IMR-90 (cell line): Measurements from ENCODE around the gene RUNX1. TPM values are rescaled to one million over a fixed set of nuclear protein-coding genes. Genes with fewer than 3 reads are reported as not detected.

Source experiments
- ATAC-seq: fragments of 200-7000 bp; cut with Tn5 transposase; 2 replicates; pipeline ENCODE4 v1.9.1; 2020; ENCODE audit warnings: low read depth, mild to moderate bottlenecking, moderate library complexity
- BruUV-seq: library from RNA; stranded (reverse); fragments of 400-500 nt; replicated peaks from 2 replicates; lab custom pipeline; 2021; lab: Mats Ljungman, UMichigan
- CTCF ChIA-PET: fragments of 300-600 bp; formaldehyde crosslinking; extraction: SDS; loops from one replicate; lab custom pipeline; 2021; ENCODE audit warnings: antibody characterized with exemption; lab: Yijun Ruan, JAX
- POLR2A ChIA-PET: fragments of 300-600 bp; sonication (Branson Sonifier 250); formaldehyde crosslinking; loops from one replicate; lab custom pipeline; 2022; ENCODE audit warnings: antibody characterized with exemption; ENCODE audit not compliant: unreplicated experiment; lab: Charles Lee
- DNase-seq: peaks from one replicate; pipeline ENCODE4 v3.0.0; 2013
- H2AFZ ChIP-seq: replicated peaks from 2 replicates; pipeline ENCODE3; 2013; ENCODE audit warnings: low read length, mild to moderate bottlenecking; ENCODE audit not compliant: poor library complexity
- H2AK5ac ChIP-seq: 2 replicates; pipeline ENCODE4 v1.6.1; 2013; ENCODE audit warnings: low read depth, low read length, inconsistent platforms
- H2AK9ac ChIP-seq: replicated peaks from 2 replicates; pipeline ENCODE3; 2013; ENCODE audit warnings: mild to moderate bottlenecking, low read depth, low read length, moderate library complexity; ENCODE audit not compliant: poor library complexity
- H2BK120ac ChIP-seq: 2 replicates; pipeline ENCODE4 v1.6.1; 2013; ENCODE audit warnings: low read depth, low read length, inconsistent platforms
- H2BK15ac ChIP-seq: 3 replicates; pipeline ENCODE4 v1.6.1; 2013; ENCODE audit warnings: low read depth, low read length, inconsistent platforms
- H2BK20ac ChIP-seq: 2 replicates; pipeline ENCODE4 v1.6.1; 2013; ENCODE audit warnings: low read depth, mild to moderate bottlenecking, inconsistent platforms, low read length, moderate library complexity
- H2BK5ac ChIP-seq: 2 replicates; pipeline ENCODE4 v1.6.1; 2013; ENCODE audit warnings: mild to moderate bottlenecking, low read depth, low read length, inconsistent platforms; ENCODE audit not compliant: poor library complexity, severe bottlenecking
- H3K14ac ChIP-seq: replicated peaks from 2 replicates; pipeline ENCODE4 v1.6.1; 2013; ENCODE audit warnings: low read depth, low read length, inconsistent platforms
- H3K18ac ChIP-seq: 2 replicates; pipeline ENCODE4 v1.6.1; 2013; ENCODE audit warnings: low read depth, low read length, control low read depth
- H3K23ac ChIP-seq: 2 replicates; pipeline ENCODE4 v1.6.1; 2013; ENCODE audit warnings: low read depth, low read length, inconsistent platforms
- H3K27ac ChIP-seq: 2 replicates; pipeline ENCODE4 v1.5.1; 2013; ENCODE audit warnings: mild to moderate bottlenecking, control low read depth, low read length; ENCODE audit not compliant: insufficient read depth
- H3K27me3 ChIP-seq: 2 replicates; pipeline ENCODE4 v1.6.1; 2013; ENCODE audit warnings: low read length; ENCODE audit not compliant: control insufficient read depth, insufficient read depth
- H3K36me3 ChIP-seq: 2 replicates; pipeline ENCODE4 v1.6.1; 2013; ENCODE audit warnings: low read length, mixed read lengths; ENCODE audit not compliant: control insufficient read depth, insufficient read depth
- H3K4ac ChIP-seq: 2 replicates; pipeline ENCODE4 v1.6.1; 2013; ENCODE audit warnings: low read depth, low read length, inconsistent platforms
- H3K4me1 ChIP-seq: 2 replicates; pipeline ENCODE4 v1.6.1; 2013; ENCODE audit warnings: low read length, mixed read lengths; ENCODE audit not compliant: control insufficient read depth, insufficient read depth
- H3K4me2 ChIP-seq: 2 replicates; pipeline ENCODE4 v1.6.1; 2013; ENCODE audit warnings: low read depth, mild to moderate bottlenecking, control low read depth, low read length, moderate library complexity
- H3K4me3 ChIP-seq: 2 replicates; pipeline ENCODE4 v1.5.1; 2013; ENCODE audit warnings: low read depth, mild to moderate bottlenecking, control low read depth, low read length, moderate library complexity; ENCODE audit not compliant: insufficient read depth
- H3K56ac ChIP-seq: 2 replicates; pipeline ENCODE4 v1.6.1; 2013; ENCODE audit warnings: low read length, inconsistent platforms; ENCODE audit not compliant: insufficient read depth; ENCODE audit errors: extremely low read depth
- H3K79me1 ChIP-seq, 2 experiments: 2 replicates each; pipeline ENCODE4 v1.6.1; 2013; ENCODE audit warnings: low read length in 2 of 2, inconsistent platforms in 1 of 2, low read depth in 1 of 2
- H3K9ac ChIP-seq: 2 replicates; pipeline ENCODE4 v1.6.1; 2013; ENCODE audit warnings: low read depth, low read length, control low read depth
- H3K9me1 ChIP-seq: 2 replicates; pipeline ENCODE4 v1.6.1; 2013; ENCODE audit warnings: low read length, inconsistent platforms; ENCODE audit not compliant: insufficient read depth
- H3K9me3 ChIP-seq: 2 replicates; pipeline ENCODE4 v1.6.1; 2013; ENCODE audit warnings: low read length; ENCODE audit not compliant: control insufficient read depth, insufficient read depth
- H4K20me1 ChIP-seq: 2 replicates; pipeline ENCODE4 v1.6.1; 2013; ENCODE audit warnings: low read length, inconsistent platforms; ENCODE audit not compliant: insufficient read depth
- H4K5ac ChIP-seq: 2 replicates; pipeline ENCODE4 v1.6.1; 2013; ENCODE audit warnings: mild to moderate bottlenecking, low read depth, low read length, control low read depth
- H4K8ac ChIP-seq, 2 experiments: 2 replicates each; pipeline ENCODE4 v1.6.1; 2013; ENCODE audit warnings: low read depth in 2 of 2, low read length in 2 of 2, control low read depth in 1 of 2, inconsistent platforms in 1 of 2
- H4K91ac ChIP-seq: 2 replicates; pipeline ENCODE4 v1.6.1; 2013; ENCODE audit warnings: low read depth, low read length, inconsistent platforms; ENCODE audit not compliant: insufficient read depth
- BHLHE40 ChIP-seq: fragments of 150-350 bp; IDR thresholded peaks from 2 replicates; pipeline ENCODE4 v1.6.1; 2016; ENCODE audit warnings: mild to moderate bottlenecking, low read depth, low read length
- FOS ChIP-seq: fragments of 150-350 bp; IDR thresholded peaks from 2 replicates; pipeline ENCODE4 v1.6.1; 2016; ENCODE audit warnings: low read depth, low read length
- WGBS, 2 experiments: methylation state at CpG; one replicate each; pipeline versions ENCODE4 v1.1.5 to v1.1.7; 2013; ENCODE audit warnings: missing lambda C conversion rate in 2 of 2; ENCODE audit not compliant: insufficient read length in 1 of 2; ENCODE audit errors: extremely low coverage in 2 of 2; 5-methylcytosine and 5-hydroxymethylcytosine counted together
- dilution Hi-C: fragments of 300-500 bp; cut with HindIII; formaldehyde crosslinking; loops from one replicate; pipeline ENCODE4 v1.14.3; 2018; ENCODE audit warnings: low sequenced_read_pairs; ENCODE audit not compliant: unreplicated experiment
- in situ Hi-C: fragments of 300-500 bp; cut with MboI; formaldehyde crosslinking; loops from 3 replicates; pipeline ENCODE4 v1.14.3; 2019; ENCODE audit warnings: low sequenced_read_pairs, inconsistent platforms, mixed read lengths
- intact Hi-C: fragments of 100-400 bp; cut with micrococcal nuclease; formaldehyde crosslinking; loops from 2 replicates; pipeline ENCODE4 v1.10.0; 2022
- polyA plus RNA-seq, 3 experiments: library from polyadenylated mRNA; depleted of rRNA; stranded (reverse); fragments of >200 nt; gene quantifications; 2 replicates each; pipeline ENCODE4 v1.2.3, GENCODE V29; 2012; ENCODE audit warnings: low replicate concordance in 1 of 3
- total RNA-seq: library from RNA; depleted of rRNA; stranded (reverse); fragments of >200 nt; gene quantifications from 2 replicates; pipeline ENCODE4 v1.2.3, GENCODE V29; 2012

The RUNX1 gene
- total and polyA plus RNA-seq, 2 of the 4 experiments (the other 2 are of a cell fraction): 34.5 to 56.5 TPM

GRCh38 chr21:34808569-34809204 lies 240.4 kb downstream of the RUNX1 start:
- dilution Hi-C loops: no loop called here
- DNase-seq (peak; percentile 88), ATAC-seq (no peak)
- BruUV-seq: no TSS peak
- Histone ChIP-seq H3K9me1 (peaks cover 40% of the 10 kb centered on the region), H2BK5ac (peak overlapping the region; percentile 86), H3K4me1 (peaks cover 52% of the 10 kb centered on the region), H2AK5ac (peak overlapping the region; percentile 88), H3K4ac (peak overlapping the region; percentile 80), H3K23ac (peak overlapping the region; percentile 43), H3K36me3 (peaks cover 23% of the 10 kb centered on the region), H2BK15ac (peak overlapping the region; percentile 47; the same call in 2 of the 3 replicates), H3K79me1 (peaks cover 26 to 71% of the 10 kb centered on the region in 2 experiments), H4K8ac (peak overlapping the region; percentile 16 to 86), H2BK120ac (peak overlapping the region; percentile 69), H2AFZ (no peak overlapping the region), H3K18ac (peak overlapping the region; percentile 75), H4K5ac (peak overlapping the region; percentile 79), H3K27me3 (no peaks in the 10 kb centered on the region), H4K20me1 (peaks cover 51% of the 10 kb centered on the region), H3K56ac (peak overlapping the region; percentile 61), H3K4me3 (no peak overlapping the region), H2AK9ac (peak overlapping the region; percentile 57), H3K9ac (peak overlapping the region; percentile 15), H3K4me2 (peak overlapping the region; percentile 19; the same call in 1 of the 2 replicates), H3K9me3 (no peaks in the 10 kb centered on the region), H3K27ac (peak overlapping the region; percentile 92), H2BK20ac (peak overlapping the region; percentile 80), H3K14ac (peak overlapping the region; percentile 63), H4K91ac (peak overlapping the region; percentile 77)
- 31% methylated on average over 3 of the region's 7 CpGs; no CpG with 5 or more reads in 1 of the 2 experiments for WGBS, 2 experiments
- TF ChIP-seq FOS (peak; percentile 40; the same call in 1 of the 2 replicates), BHLHE40 (no peak)
- in situ Hi-C loops: no loop called here
- ChIA-PET CTCF (interaction anchor here (0.6 kb wide), 1 partner anchor 275 kb away, joined by 3 read pairs; no protein-coding TSS in a partner anchor), POLR2A (no interaction called here)
- intact Hi-C loops: loop anchor here (5.0 kb wide), 2 partner anchors 59 to 399 kb away; no protein-coding TSS in a partner anchor
